ENCODE results near the gene ZEB1. TPM values are rescaled to one million over a fixed set of nuclear protein-coding genes. Genes with fewer than 3 reads are reported as not detected.

The ZEB1 gene
- total RNA-seq, 4 donors from 2014 or later = 124 to 189 (median 154) TPM

- no peaks in the 10 kb centered on the region for H3K4me1 ChIP-seq
- no peaks in the 10 kb centered on the region for H3K27me3 ChIP-seq
- no peak for TF ChIP-seq POLR2A (IDR thresholded peaks at IDR 0.05; ENCODE audit: low read depth)
- TF ChIP-seq POLR2AphosphoS5 (IDR thresholded peaks at IDR 0.05) = no peak
- TF ChIP-seq, protein P1, sequence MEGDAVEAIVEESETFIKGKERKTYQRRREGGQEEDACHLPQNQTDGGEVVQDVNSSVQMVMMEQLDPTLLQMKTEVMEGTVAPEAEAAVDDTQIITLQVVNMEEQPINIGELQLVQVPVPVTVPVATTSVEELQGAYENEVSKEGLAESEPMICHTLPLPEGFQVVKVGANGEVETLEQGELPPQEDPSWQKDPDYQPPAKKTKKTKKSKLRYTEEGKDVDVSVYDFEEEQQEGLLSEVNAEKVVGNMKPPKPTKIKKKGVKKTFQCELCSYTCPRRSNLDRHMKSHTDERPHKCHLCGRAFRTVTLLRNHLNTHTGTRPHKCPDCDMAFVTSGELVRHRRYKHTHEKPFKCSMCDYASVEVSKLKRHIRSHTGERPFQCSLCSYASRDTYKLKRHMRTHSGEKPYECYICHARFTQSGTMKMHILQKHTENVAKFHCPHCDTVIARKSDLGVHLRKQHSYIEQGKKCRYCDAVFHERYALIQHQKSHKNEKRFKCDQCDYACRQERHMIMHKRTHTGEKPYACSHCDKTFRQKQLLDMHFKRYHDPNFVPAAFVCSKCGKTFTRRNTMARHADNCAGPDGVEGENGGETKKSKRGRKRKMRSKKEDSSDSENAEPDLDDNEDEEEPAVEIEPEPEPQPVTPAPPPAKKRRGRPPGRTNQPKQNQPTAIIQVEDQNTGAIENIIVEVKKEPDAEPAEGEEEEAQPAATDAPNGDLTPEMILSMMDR (IDR thresholded peaks at IDR 0.05) = no peak
- TF ChIP-seq EP300 (IDR thresholded peaks at IDR 0.05) = no peak
- DNase-seq (ENCODE audit: extremely low spot score) = no peak
- H3K27ac ChIP-seq (replicated peaks in 1 of 4) = no peak overlapping the region
- intact Hi-C loops (cut with DNase I) = no loop called here
- no peaks in the 10 kb centered on the region for H3K36me3 ChIP-seq
- H3K9me3 ChIP-seq = peaks cover 0 to 15% (median 12%) of the 10 kb centered on the region in 4 donors
- no peak overlapping the region for H3K4me3 ChIP-seq
Observed at GRCh38 chr10:31479752-31480151, 160.7 kb downstream of the ZEB1 start.

- WGBS = 89% methylated on average over 2 of the region's 2 CpGs
- intact Hi-C loops (cut with DNase I) = no loop called here
Observed at GRCh38 chr10:31483546-31483945, 164.5 kb downstream of the ZEB1 start.

GRCh38 chr10:31484431-31485135 is 165.6 kb downstream of the ZEB1 start:
- H3K9me3 ChIP-seq = no peaks in the 10 kb centered on the region
- TF ChIP-seq POLR2AphosphoS5 (IDR thresholded peaks at IDR 0.05) (no peak), POLR2A (IDR thresholded peaks at IDR 0.05; ENCODE audit: low read depth) (no peak), EP300 (IDR thresholded peaks at IDR 0.05) (no peak)
- TF ChIP-seq, protein P1 (IDR thresholded peaks at IDR 0.05) = no peak
- intact Hi-C loops (cut with DNase I) = no loop called here
- no peaks in the 10 kb centered on the region for H3K27me3 ChIP-seq
- no peaks in the 10 kb centered on the region for H3K36me3 ChIP-seq
- WGBS = 93% methylated on average over 4 of the region's 4 CpGs
- no peak overlapping the region for H3K4me3 ChIP-seq
- no peak overlapping the region for H3K27ac ChIP-seq (replicated peaks in 1 of 4)
- no peaks in the 10 kb centered on the region for H3K4me1 ChIP-seq
- DNase-seq (ENCODE audit: extremely low spot score) = no peak

More at GRCh38 chr10:31483546-31483945, 164.5 kb downstream of the ZEB1 start:
- Histone ChIP-seq H3K4me1 (no peaks in the 10 kb centered on the region), H3K36me3 (no peaks in the 10 kb centered on the region), H3K4me3 (no peak overlapping the region), H3K9me3 (no peaks in the 10 kb centered on the region), H3K27ac (replicated peaks in 1 of 4) (no peak overlapping the region), H3K27me3 (no peaks in the 10 kb centered on the region)
- no peak for DNase-seq (ENCODE audit: extremely low spot score)
- TF ChIP-seq, protein P1 (IDR thresholded peaks at IDR 0.05) = no peak
- no peak for TF ChIP-seq EP300 (IDR thresholded peaks at IDR 0.05)
- no peak for TF ChIP-seq POLR2A (IDR thresholded peaks at IDR 0.05; ENCODE audit: low read depth)
- TF ChIP-seq POLR2AphosphoS5 (IDR thresholded peaks at IDR 0.05) = no peak

GRCh38 chr10:31490858-31491504 is 172.0 kb downstream of the ZEB1 start:
- Histone ChIP-seq H3K4me1 (peaks cover 0 to 8% (median 0%) of the 10 kb centered on the region in 4 donors), H3K27me3 (no peaks in the 10 kb centered on the region), H3K9me3 (peaks cover 0 to 6% (median 0%) of the 10 kb centered on the region in 4 donors), H3K4me3 (no peak overlapping the region), H3K36me3 (no peaks in the 10 kb centered on the region), H3K27ac (replicated peaks in 1 of 4) (no peak overlapping the region)
- WGBS = 97% methylated on average over 1 of the region's 1 CpG
- TF ChIP-seq, protein P1 (IDR thresholded peaks at IDR 0.05) = peak; percentile 49 to 65 (median 64)
- no peak for TF ChIP-seq POLR2A (IDR thresholded peaks at IDR 0.05; ENCODE audit: low read depth)
- no peak for DNase-seq (ENCODE audit: extremely low spot score)
- intact Hi-C loops (cut with DNase I) = loop anchor here (5.0 to 10.0 kb wide), 2 partner anchors 709 to 756 kb away; no protein-coding TSS in a partner anchor

Data from esophagus muscularis mucosa (tissue), 4 donors.